Stomach (tissue), 19 donors: ENCODE data around the gene ALDH1A2. TPM values are rescaled to one million over a fixed set of nuclear protein-coding genes. Genes with fewer than 3 reads are reported as not detected.
"Not testable (repeated sequence)": the region's sequence is repeated elsewhere in the genome, so short reads cannot be mapped to it uniquely, and the experiment has no call there.

ENCODE experiments used
- DNase-seq, 2 donors: peaks; one replicate each; pipeline versions ENCODE4 v3.0.0 to v3.0.0-alpha.2; 2013 to 2019
- H3K27ac ChIP-seq, 5 donors: fragments of 200-600 bp in 4 of 5; sonication (generic) in 4 of 5; one replicate each; pipeline ENCODE4 v1.5.1; 2013 to 2019; ENCODE audit warnings: mild to moderate bottlenecking in 1 of 5, moderate library complexity in 1 of 5
- H3K27me3 ChIP-seq, 3 donors: fragments of 200-600 bp; sonication (generic); one replicate each; pipeline ENCODE4 v1.5.1; 2017 to 2019; ENCODE audit warnings: mixed run types in 1 of 3
- H3K36me3 ChIP-seq, 4 donors: fragments of 200-600 bp; sonication (generic); 1 replicate in 3 of 4; 2 replicates in 1 of 4; pipeline ENCODE4 v1.5.1; 2016 to 2019
- H3K4me1 ChIP-seq, 4 donors: fragments of 200-600 bp; sonication (generic); one replicate each; pipeline ENCODE4 v1.5.1; 2016 to 2019
- H3K4me3 ChIP-seq, 4 donors: fragments of 200-600 bp; sonication (generic) in 3 of 4; one replicate each; pipeline ENCODE4 v1.5.1; 2016 to 2019; ENCODE audit warnings: mild to moderate bottlenecking in 1 of 4
- H3K9me3 ChIP-seq, 4 donors: fragments of 200-600 bp; sonication (generic); one replicate each; pipeline ENCODE4 v1.5.1; 2016 to 2019
- CTCF ChIP-seq, 7 experiments: fragments of 450-650 bp in 4 of 7; fragments of 200-600 bp in 3 of 7; sonication (generic) in 3 of 7; IDR thresholded peaks; one replicate each; pipeline ENCODE4 v1.5.1; 2016 to 2019; ENCODE audit warnings: antibody characterized with exemption in 7 of 7, control low read depth in 2 of 7, mild to moderate bottlenecking in 1 of 7
- EP300 ChIP-seq: sonication (generic); formaldehyde crosslinking; IDR thresholded peaks from one replicate; pipeline ENCODE4 v1.6.1; 2017; ENCODE audit warnings: antibody characterized with exemption
- POLR2A ChIP-seq, 4 donors: fragments of 450-650 bp; IDR thresholded peaks; one replicate each; pipeline ENCODE4 v1.6.1; 2016; ENCODE audit warnings: antibody characterized with exemption in 4 of 4, control low read depth in 2 of 4, mild to moderate bottlenecking in 1 of 4, moderate library complexity in 1 of 4
- POLR2AphosphoS5 ChIP-seq, 3 donors: sonication (generic); formaldehyde crosslinking; IDR thresholded peaks; one replicate each; pipeline ENCODE4 v1.6.1; 2016; ENCODE audit warnings: antibody characterized with exemption in 3 of 3
- WGBS, 5 donors: extraction: QIAGEN DNeasy Blood & Tissue Kit in 3 of 5; methylation state at CpG; one replicate each; pipeline versions ENCODE4 v1.1.5 to v1.1.7; 2013 to 2018; 5-methylcytosine and 5-hydroxymethylcytosine counted together
- intact Hi-C: fragments of 100-400 bp; cut with DNase I; formaldehyde crosslinking; loops from one replicate; pipeline ENCODE4 v1.15.1; 2023; ENCODE audit warnings: low total_unique reads
- long read RNA-seq, 10 donors: transcript quantifications; one replicate each; lab custom pipeline, GENCODE V29; 2026
- polyA plus RNA-seq, 3 donors: library from polyadenylated mRNA; stranded (reverse); fragments of 200-250 nt; gene quantifications; one replicate each; pipeline ENCODE4 v1.2.3, GENCODE V29; 2013
- total RNA-seq, 5 donors: library from RNA; depleted of rRNA; stranded (reverse); fragments of >200 nt; gene quantifications; one replicate each; pipeline versions ENCODE4 v1.1.0 to v1.2.3, GENCODE V29; 2014 to 2016
- donor health status: healthy with polysubstance abuse.
- donor health status: Bipolar disorder and iron deficiency.
- donor health status: healthy.

The ALDH1A2 gene
- total RNA-seq (1 to 10 TPM in 2 of 5 donors, under 1 TPM in 1, not detected in 2; 0.45 to 4.4 (median 1.8) TPM), polyA plus RNA-seq (1 to 10 TPM in 1 of 3 donors, under 1 TPM in 2; 0.15 to 3.5 (median 0.25) TPM)
- long read RNA-seq, donor 1, full-length matches to known transcripts: 2 of 2 reads
- long read RNA-seq, donor 1, partial matches to known transcripts: 0 of 2 reads
- long read RNA-seq, donor 1, other reads (novel, unspliced or antisense): 0 of 2 reads
- long read RNA-seq, donor 2, full-length matches to known transcripts: 7 of 7 reads
- long read RNA-seq, donor 2, partial matches to known transcripts: 0 of 7 reads
- long read RNA-seq, donor 2, other reads (novel, unspliced or antisense): 0 of 7 reads
- long read RNA-seq, donor 3, full-length matches to known transcripts: 1 of 1 reads
- long read RNA-seq, donor 3, partial matches to known transcripts: 0 of 1 reads
- long read RNA-seq, donor 3, other reads (novel, unspliced or antisense): 0 of 1 reads
- long read RNA-seq, donor 4: 0 reads
- long read RNA-seq, donor 5, full-length matches to known transcripts: 4 of 4 reads
- long read RNA-seq, donor 5, partial matches to known transcripts: 0 of 4 reads
- long read RNA-seq, donor 5, other reads (novel, unspliced or antisense): 0 of 4 reads
- long read RNA-seq, donor 6, full-length matches to known transcripts: 4 of 4 reads
- long read RNA-seq, donor 6, partial matches to known transcripts: 0 of 4 reads
- long read RNA-seq, donor 6, other reads (novel, unspliced or antisense): 0 of 4 reads
- long read RNA-seq, donor 7, full-length matches to known transcripts: 9 of 9 reads
- long read RNA-seq, donor 7, partial matches to known transcripts: 0 of 9 reads
- long read RNA-seq, donor 7, other reads (novel, unspliced or antisense): 0 of 9 reads
- long read RNA-seq, donor 8, full-length matches to known transcripts: 4 of 4 reads
- long read RNA-seq, donor 8, partial matches to known transcripts: 0 of 4 reads
- long read RNA-seq, donor 8, other reads (novel, unspliced or antisense): 0 of 4 reads
- long read RNA-seq, donor 9, full-length matches to known transcripts: 1 of 1 reads
- long read RNA-seq, donor 9, partial matches to known transcripts: 0 of 1 reads
- long read RNA-seq, donor 9, other reads (novel, unspliced or antisense): 0 of 1 reads
- long read RNA-seq, donor 10, full-length matches to known transcripts: 1 of 1 reads
- long read RNA-seq, donor 10, partial matches to known transcripts: 0 of 1 reads
- long read RNA-seq, donor 10, other reads (novel, unspliced or antisense): 0 of 1 reads

GRCh38 chr15:58065445-58066041, at the start of gene ALDH1A2:
ALDH1A2 (minus strand) TSS chr15:58065711; CDS start chr15:58065650, 61 bp downstream.
- peaks cover 15 to 87% (median 42%) of the 10 kb centered on the region in 3 donors for H3K27me3 ChIP-seq
- peak in 1 of 2 donors; percentile 70 for DNase-seq

GRCh38 chr15:58114812-58115211, 49.3 kb upstream of the ALDH1A2 start:
- no peaks in the 10 kb centered on the region for H3K27me3 ChIP-seq
- no peak for TF ChIP-seq EP300
- no peak for TF ChIP-seq POLR2AphosphoS5 (IDR thresholded peaks at IDR 0.05)
- no peak for TF ChIP-seq POLR2A (IDR thresholded peaks at IDR 0.05)
- TF ChIP-seq CTCF (IDR thresholded peaks at IDR 0.05): no peak
- no peaks in the 10 kb centered on the region for H3K36me3 ChIP-seq
- intact Hi-C loops: no loop called here
- DNase-seq: no peak
- H3K4me3 ChIP-seq: no peak overlapping the region
- H3K4me1 ChIP-seq: no peaks in the 10 kb centered on the region
- no peak overlapping the region for H3K27ac ChIP-seq
- H3K9me3 ChIP-seq: no peaks in the 10 kb centered on the region

More at GRCh38 chr15:58065445-58066041, at the start of gene ALDH1A2:
- H3K36me3 ChIP-seq: no peaks in the 10 kb centered on the region
- 3 to 24% (median 5%) methylated on average over 10 to 75 of the region's 75 CpGs for WGBS, 5 donors
- H3K9me3 ChIP-seq: no peaks in the 10 kb centered on the region
- peak within 1 kb of the TSS; percentile 43 to 62 (median 54) for H3K4me3 ChIP-seq
- intact Hi-C loops: no loop called here
- TF ChIP-seq CTCF (IDR thresholded peaks at IDR 0.05): no peak
- H3K4me1 ChIP-seq: peaks cover 11 to 20% (median 14%) of the 10 kb centered on the region in 4 donors
- H3K27ac ChIP-seq: peak within 1 kb of the TSS in 1 of 5 donors; percentile 13

- DNase-seq: no peak
- Histone ChIP-seq H3K4me1 (no peaks in the 10 kb centered on the region), H3K36me3 (no peaks in the 10 kb centered on the region), H3K4me3 (no peak overlapping the region), H3K27ac (no peak overlapping the region), H3K9me3 (no peaks in the 10 kb centered on the region), H3K27me3 (no peaks in the 10 kb centered on the region)
- 73 to 90% (median 81%) methylated on average over 3 of the region's 3 CpGs for WGBS, 5 donors
- intact Hi-C loops: no loop called here
- TF ChIP-seq POLR2A (IDR thresholded peaks at IDR 0.05) (no peak), POLR2AphosphoS5 (IDR thresholded peaks at IDR 0.05) (no peak), CTCF (IDR thresholded peaks at IDR 0.05) (no peak), EP300 (no peak)
These were observed 48.9 kb upstream of the ALDH1A2 start for GRCh38 chr15:58114388-58114787.

GRCh38 chr15:58113358-58113757, 47.8 kb upstream of the ALDH1A2 start:
- H3K27ac ChIP-seq, H3K36me3 ChIP-seq, H3K4me1 ChIP-seq, intact Hi-C loops, H3K9me3 ChIP-seq, DNase-seq, H3K4me3 ChIP-seq, H3K27me3 ChIP-seq: not testable (repeated sequence)
- WGBS, 5 donors: 44 to 55% (median 51%) methylated on average over 5 of the region's 5 CpGs
